IPS-18c (cell line): ENCODE measurements around the gene MYH8.

Experiments
- H3K4me3 ChIP-seq: 2 replicates; pipeline ENCODE4 v1.7.0; 2013; ENCODE audit warnings: low read depth, mild to moderate bottlenecking, low read length, moderate library complexity; ENCODE audit not compliant: insufficient read depth
- H3K9me3 ChIP-seq: one replicate; pipeline ENCODE4 v1.6.1; 2013; ENCODE audit warnings: mild to moderate bottlenecking, low read length, moderate library complexity; ENCODE audit not compliant: control insufficient read depth, insufficient read depth

MYH8 gene

GRCh38 chr17:10421900-10422542 lies at the start of gene MYH8:
MYH8 (minus strand) TSS chr17:10421950; CDS start chr17:10420227, 1,723 bp downstream.
- no peaks in the 10 kb centered on the region for H3K9me3 ChIP-seq
- H3K4me3 ChIP-seq = no peak within 1 kb of the TSS

- no peaks in the 10 kb centered on the region for H3K9me3 ChIP-seq
- no peak within 1 kb of the TSS for H3K4me3 ChIP-seq
These were observed 47.7 kb upstream of the MYH8 start, which contains the start of gene MYH4 for GRCh38 chr17:10469459-10469858. MYH4 (minus strand) TSS chr17:10469559; CDS start chr17:10466745, 2,814 bp downstream.

GRCh38 chr17:10463402-10463801 lies 41.7 kb upstream of the MYH8 start:
- Histone ChIP-seq H3K9me3 (no peaks in the 10 kb centered on the region), H3K4me3 (no peak overlapping the region)

- Histone ChIP-seq H3K9me3 (no peaks in the 10 kb centered on the region), H3K4me3 (no peak overlapping the region)
These were observed 38.3 kb upstream of the MYH8 start for GRCh38 chr17:10460062-10460461.

GRCh38 chr17:10458701-10459100 lies 37.0 kb upstream of the MYH8 start:
- H3K4me3 ChIP-seq = no peak overlapping the region
- H3K9me3 ChIP-seq = no peaks in the 10 kb centered on the region

- H3K9me3 ChIP-seq = no peaks in the 10 kb centered on the region
- no peak overlapping the region for H3K4me3 ChIP-seq
These were observed 36.2 kb upstream of the MYH8 start for GRCh38 chr17:10457952-10458351.

- Histone ChIP-seq H3K4me3 (no peak overlapping the region), H3K9me3 (peaks cover 2% of the 10 kb centered on the region)
These were observed 25.5 kb upstream of the MYH8 start for GRCh38 chr17:10447026-10447931.

GRCh38 chr17:10439816-10440215 lies 18.1 kb upstream of the MYH8 start:
- Histone ChIP-seq H3K4me3 (no peak overlapping the region), H3K9me3 (peaks cover 2% of the 10 kb centered on the region)

- Histone ChIP-seq H3K9me3 (no peaks in the 10 kb centered on the region), H3K4me3 (no peak overlapping the region)
These were observed 13.3 kb upstream of the MYH8 start for GRCh38 chr17:10435096-10435495.

- no peak overlapping the region for H3K4me3 ChIP-seq
- H3K9me3 ChIP-seq = no peaks in the 10 kb centered on the region
These were observed 7.8 kb upstream of the MYH8 start for GRCh38 chr17:10429421-10430045.

- H3K4me3 ChIP-seq = no peak overlapping the region
- H3K9me3 ChIP-seq = no peaks in the 10 kb centered on the region
These were observed 7.0 kb upstream of the MYH8 start for GRCh38 chr17:10428781-10429180.

- no peaks in the 10 kb centered on the region for H3K9me3 ChIP-seq
- H3K4me3 ChIP-seq = no peak overlapping the region
These were observed 539 bp downstream of the MYH8 start for GRCh38 chr17:10421211-10421610.

GRCh38 chr17:10420811-10421210 lies 939 bp downstream of the MYH8 start:
- Histone ChIP-seq H3K9me3 (no peaks in the 10 kb centered on the region), H3K4me3 (no peak overlapping the region)

GRCh38 chr17:10417431-10417830 lies 4.3 kb downstream of the MYH8 start:
- H3K9me3 ChIP-seq = no peaks in the 10 kb centered on the region

GRCh38 chr17:10415161-10415560 lies 6.6 kb downstream of the MYH8 start:
- Histone ChIP-seq H3K9me3 (no peaks in the 10 kb centered on the region), H3K4me3 (no peak overlapping the region)

More at GRCh38 chr17:10417431-10417830, 4.3 kb downstream of the MYH8 start:
- no peak overlapping the region for H3K4me3 ChIP-seq

- Histone ChIP-seq H3K9me3 (no peaks in the 10 kb centered on the region), H3K4me3 (no peak overlapping the region)
These were observed 18.2 kb downstream of the MYH8 start for GRCh38 chr17:10403589-10403988.

- Histone ChIP-seq H3K4me3 (no peak overlapping the region), H3K9me3 (no peaks in the 10 kb centered on the region)
These were observed 23.4 kb downstream of the MYH8 start for GRCh38 chr17:10398352-10398751.
